GM12891 (cell line): ENCODE results near the gene LAYN.

ENCODE experiments used
- POLR2A ChIP-seq: IDR thresholded peaks from 2 replicates; pipeline ENCODE4 v1.6.1; 2011; ENCODE audit warnings: low read depth, low read length, control low read depth
- POLR2AphosphoS5 ChIP-seq: IDR thresholded peaks from 2 replicates; pipeline ENCODE4 v1.6.1; 2011; ENCODE audit warnings: low read depth, low read length, control low read depth
- POU2F2 ChIP-seq: IDR thresholded peaks from 2 replicates; pipeline ENCODE4 v1.6.1; 2011; ENCODE audit warnings: low read depth, mild to moderate bottlenecking, control low read depth, low read length, moderate library complexity
- SPI1 ChIP-seq: IDR thresholded peaks from 2 replicates; pipeline ENCODE4 v1.6.1; 2011; ENCODE audit warnings: low read depth, low read length, control low read depth
- TAF1 ChIP-seq: IDR thresholded peaks from 2 replicates; pipeline ENCODE4 v1.6.1; 2011; ENCODE audit warnings: low read depth, low read length, control low read depth

DNA sequence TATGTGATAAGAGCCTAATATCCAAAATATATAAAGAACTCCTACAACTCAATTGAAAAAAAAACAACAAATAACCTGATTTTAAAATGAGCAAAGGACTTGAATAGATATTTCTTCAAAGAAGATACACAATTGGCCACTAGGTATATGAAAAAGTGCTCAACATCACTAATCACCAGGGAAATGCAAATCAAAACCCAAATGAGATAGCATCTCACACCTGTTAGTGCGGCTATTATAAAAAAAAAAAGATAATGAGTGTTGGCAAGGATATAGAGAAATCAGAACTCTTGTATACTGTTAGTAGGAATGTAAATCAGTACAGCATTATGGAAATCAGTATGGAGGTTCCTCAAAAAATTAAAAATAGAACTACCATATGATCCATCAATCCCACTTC, 55.8 kb downstream of the LAYN start:
- TF ChIP-seq POLR2A (no peak), SPI1 (no peak), POLR2AphosphoS5 (no peak), TAF1 (no peak), POU2F2 (no peak)
